C4-2B (cell line): ENCODE results near the gene FOLR2.

Source experiments
- CTCF ChIP-seq: fragments of 450-650 bp; conservative IDR thresholded peaks from 2 replicates; pipeline ENCODE4 v1.5.1; 2017; ENCODE audit warnings: mild to moderate bottlenecking
- ZFX ChIP-seq: fragments of 450-650 bp; IDR thresholded peaks from 2 replicates; pipeline ENCODE4 v1.6.1; 2017

DNA sequence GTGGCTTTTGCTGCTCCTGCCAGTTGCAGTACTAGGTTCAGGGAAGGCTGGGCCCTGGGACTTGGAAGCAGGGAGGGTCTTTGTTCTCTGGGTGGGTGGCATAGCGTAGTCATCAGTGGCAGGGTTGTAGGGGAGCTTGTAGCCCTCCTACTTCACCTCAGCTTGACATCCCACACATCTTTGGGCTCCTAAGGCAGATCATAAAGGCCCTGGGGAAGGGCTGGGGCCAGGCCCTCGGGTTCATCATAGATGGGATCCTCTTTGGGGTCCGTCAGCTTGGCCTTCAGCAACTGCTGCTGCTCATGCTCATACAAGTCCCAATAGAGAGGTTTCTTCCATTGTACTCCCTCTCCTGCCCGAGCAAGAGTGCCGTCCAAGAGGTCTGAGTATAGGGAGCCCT is 33.4 kb downstream of the FOLR2 start:
- TF ChIP-seq CTCF = no peak
- TF ChIP-seq ZFX = no peak
